BE2C (cell line): ENCODE data around the gene C2CD5.
"Not testable (repeated sequence)": the region's sequence is repeated elsewhere in the genome, so short reads cannot be mapped to it uniquely, and the experiment has no call there.

ENCODE experiments used
- DNase-seq: peaks from one replicate; pipeline ENCODE4 v3.0.0-alpha.2; 2020
- H3K27me3 ChIP-seq: fragments of 250-450 bp; sonication (Bioruptor Pico); 2 replicates; pipeline ENCODE4 v1.5.1; 2020; ENCODE audit warnings: mild to moderate bottlenecking
- H3K36me3 ChIP-seq: fragments of 250-450 bp; sonication (Bioruptor Pico); 2 replicates; pipeline ENCODE4 v1.5.1; 2020; ENCODE audit warnings: mild to moderate bottlenecking
- H3K4me1 ChIP-seq: fragments of 250-450 bp; sonication (Bioruptor Pico); 2 replicates; pipeline ENCODE4 v1.5.1; 2020
- H3K4me3 ChIP-seq: 2 replicates; pipeline ENCODE4 v1.5.1; 2011; ENCODE audit warnings: low read depth, low read length
- H3K9me3 ChIP-seq: fragments of 250-450 bp; sonication (Bioruptor Pico); 2 replicates; pipeline ENCODE4 v1.5.1; 2020
- TF ChIP-seq, protein P1 (sequence below): IDR thresholded peaks from 2 replicates; pipeline ENCODE4 v1.5.1; 2012; ENCODE audit warnings: mild to moderate bottlenecking, low read depth, low read length

The C2CD5 gene

DNA sequence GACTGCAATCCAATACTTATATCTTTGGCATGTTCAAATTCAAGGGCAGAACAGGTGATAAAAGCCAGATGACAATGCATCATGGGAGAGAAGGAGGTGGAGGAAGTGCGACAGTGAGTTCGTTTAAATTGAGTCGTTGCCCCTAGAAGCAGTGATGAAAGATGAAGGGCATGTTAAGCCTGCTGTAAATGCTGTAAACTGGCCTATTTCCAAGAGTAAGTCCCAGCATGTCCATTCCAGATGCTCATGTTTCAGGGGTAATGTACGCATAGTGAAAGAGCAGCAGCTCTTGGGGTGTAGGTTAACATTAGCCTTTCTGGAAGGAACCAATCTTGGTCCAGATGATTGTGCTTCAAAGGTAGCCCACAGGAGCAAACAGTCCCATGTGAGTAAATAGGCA is 97.1 kb downstream of the C2CD5 start:
- no peaks in the 10 kb centered on the region for H3K9me3 ChIP-seq
- DNase-seq, result no peak
- H3K36me3 ChIP-seq, result no peaks in the 10 kb centered on the region
- H3K27me3 ChIP-seq, result no peaks in the 10 kb centered on the region
- TF ChIP-seq, protein P1, sequence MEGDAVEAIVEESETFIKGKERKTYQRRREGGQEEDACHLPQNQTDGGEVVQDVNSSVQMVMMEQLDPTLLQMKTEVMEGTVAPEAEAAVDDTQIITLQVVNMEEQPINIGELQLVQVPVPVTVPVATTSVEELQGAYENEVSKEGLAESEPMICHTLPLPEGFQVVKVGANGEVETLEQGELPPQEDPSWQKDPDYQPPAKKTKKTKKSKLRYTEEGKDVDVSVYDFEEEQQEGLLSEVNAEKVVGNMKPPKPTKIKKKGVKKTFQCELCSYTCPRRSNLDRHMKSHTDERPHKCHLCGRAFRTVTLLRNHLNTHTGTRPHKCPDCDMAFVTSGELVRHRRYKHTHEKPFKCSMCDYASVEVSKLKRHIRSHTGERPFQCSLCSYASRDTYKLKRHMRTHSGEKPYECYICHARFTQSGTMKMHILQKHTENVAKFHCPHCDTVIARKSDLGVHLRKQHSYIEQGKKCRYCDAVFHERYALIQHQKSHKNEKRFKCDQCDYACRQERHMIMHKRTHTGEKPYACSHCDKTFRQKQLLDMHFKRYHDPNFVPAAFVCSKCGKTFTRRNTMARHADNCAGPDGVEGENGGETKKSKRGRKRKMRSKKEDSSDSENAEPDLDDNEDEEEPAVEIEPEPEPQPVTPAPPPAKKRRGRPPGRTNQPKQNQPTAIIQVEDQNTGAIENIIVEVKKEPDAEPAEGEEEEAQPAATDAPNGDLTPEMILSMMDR, result no peak
- no peaks in the 10 kb centered on the region for H3K4me1 ChIP-seq
- H3K4me3 ChIP-seq, result no peak overlapping the region

DNA sequence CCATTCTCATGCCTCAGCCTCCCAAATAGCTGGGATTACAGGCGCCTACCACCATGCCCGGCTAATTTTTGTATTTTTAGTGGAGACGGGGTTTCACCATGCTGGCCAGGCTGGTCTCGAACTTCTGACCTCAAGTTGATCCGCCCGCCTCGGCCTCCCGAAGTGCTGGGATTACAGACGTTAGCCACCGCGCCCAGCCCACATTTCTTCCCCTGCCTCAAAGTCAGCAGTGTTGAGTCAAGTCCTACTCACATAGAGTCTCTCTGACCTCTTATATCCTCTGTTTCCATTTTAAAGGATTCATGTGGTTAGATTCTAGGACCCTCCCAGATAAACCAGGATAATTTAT is 100.1 kb downstream of the C2CD5 start:
- not testable (repeated sequence) for H3K9me3 ChIP-seq, DNase-seq, H3K36me3 ChIP-seq

DNA sequence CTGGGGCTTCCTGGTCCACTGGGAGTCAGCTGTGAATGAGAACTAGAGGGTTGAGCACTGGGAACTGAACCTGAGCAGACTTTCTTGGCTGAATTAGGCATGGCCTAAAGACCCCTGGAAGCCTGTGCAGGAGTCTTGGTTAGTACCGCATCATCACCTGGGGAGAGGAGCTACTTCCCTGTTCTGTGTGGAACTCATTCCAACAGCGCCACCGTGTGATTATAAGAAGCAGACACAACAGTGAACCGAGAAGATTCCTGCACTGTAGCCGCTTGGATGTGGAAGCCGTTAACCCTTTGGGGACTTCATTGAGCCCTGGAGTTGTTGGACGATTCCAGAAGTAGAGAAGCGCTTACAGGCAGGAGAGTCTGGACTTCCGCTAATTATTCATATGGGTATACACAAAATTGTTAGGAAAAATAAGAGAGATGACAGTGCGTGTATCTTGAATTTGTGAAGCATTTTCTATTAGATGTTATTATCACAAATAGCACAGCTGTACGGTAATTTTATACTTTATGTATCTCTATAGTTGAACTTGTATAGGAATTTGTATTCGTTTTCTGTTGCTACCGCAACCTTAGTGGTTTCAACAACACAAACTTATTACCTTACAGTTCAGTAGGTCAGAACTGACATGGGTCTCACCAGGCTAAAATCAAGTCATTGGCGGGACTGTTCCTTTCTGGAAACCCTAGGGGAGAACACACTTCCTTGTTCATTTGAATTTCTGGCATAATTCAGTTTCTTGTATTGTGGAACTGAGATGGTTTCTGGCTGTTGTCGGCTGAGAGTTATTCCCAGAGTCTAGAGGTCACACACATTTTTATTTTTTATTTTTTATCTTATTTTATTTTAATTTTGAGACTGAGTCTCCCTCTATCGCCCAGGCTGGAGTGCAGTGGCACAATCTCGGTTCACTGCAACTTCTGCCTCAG is 100.7 kb downstream of the C2CD5 start:
- H3K9me3 ChIP-seq, result no peaks in the 10 kb centered on the region
- TF ChIP-seq, protein P1, result peak; percentile 89
- peak; percentile 65 for DNase-seq
- H3K4me3 ChIP-seq, result no peak overlapping the region
- H3K27me3 ChIP-seq, result no peaks in the 10 kb centered on the region
- H3K4me1 ChIP-seq, result no peaks in the 10 kb centered on the region
- no peaks in the 10 kb centered on the region for H3K36me3 ChIP-seq

More for the DNA sequence above, 100.1 kb downstream of the C2CD5 start:
- not testable (repeated sequence) for H3K4me1 ChIP-seq, H3K27me3 ChIP-seq, H3K4me3 ChIP-seq

DNA sequence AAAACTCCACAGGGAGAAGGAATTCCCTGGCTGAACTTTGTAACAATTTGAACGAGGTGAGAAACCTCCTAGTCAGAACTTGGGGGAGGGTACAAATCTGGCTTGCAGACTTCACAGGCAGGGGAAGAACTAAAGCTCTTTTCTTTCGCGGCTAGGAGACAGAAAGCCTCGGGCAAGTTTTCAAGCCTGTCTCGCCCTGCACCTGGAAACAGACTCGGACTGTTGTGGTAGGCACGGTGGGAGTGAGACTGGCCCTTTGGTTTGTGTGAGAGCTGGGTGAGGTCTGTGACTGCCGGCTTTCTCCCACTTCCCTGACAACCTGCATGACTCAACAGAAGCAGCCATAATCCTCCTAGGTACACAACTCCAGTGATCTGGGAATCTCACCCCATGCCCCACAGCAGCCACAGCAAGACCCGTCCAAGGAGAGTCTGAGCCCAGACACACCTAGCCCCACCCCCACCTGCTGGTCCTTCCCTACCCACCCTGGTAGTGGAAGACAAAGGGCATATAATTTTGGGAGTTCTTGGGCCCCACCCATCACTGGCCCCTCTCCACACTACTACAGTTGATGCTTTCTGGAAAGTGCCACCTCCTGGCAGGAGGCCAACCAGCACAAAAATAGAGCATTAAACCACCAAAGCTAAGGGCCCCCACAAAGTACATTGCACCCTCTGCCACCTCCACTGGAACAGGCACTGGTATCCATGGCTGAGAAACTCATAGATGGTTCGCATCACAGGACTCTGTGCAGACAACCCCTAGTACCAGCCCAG is 107.1 kb downstream of the C2CD5 start:
- DNase-seq, result peak; percentile 10
- Histone ChIP-seq H3K4me3 (no peak overlapping the region), H3K9me3 (no peaks in the 10 kb centered on the region), H3K36me3 (no peaks in the 10 kb centered on the region), H3K27me3 (0 out of 2 replicates have a peak, but pooled peaks cover 3% of the 10 kb centered on the region), H3K4me1 (no peaks in the 10 kb centered on the region)
- TF ChIP-seq, protein P1, result no peak

DNA sequence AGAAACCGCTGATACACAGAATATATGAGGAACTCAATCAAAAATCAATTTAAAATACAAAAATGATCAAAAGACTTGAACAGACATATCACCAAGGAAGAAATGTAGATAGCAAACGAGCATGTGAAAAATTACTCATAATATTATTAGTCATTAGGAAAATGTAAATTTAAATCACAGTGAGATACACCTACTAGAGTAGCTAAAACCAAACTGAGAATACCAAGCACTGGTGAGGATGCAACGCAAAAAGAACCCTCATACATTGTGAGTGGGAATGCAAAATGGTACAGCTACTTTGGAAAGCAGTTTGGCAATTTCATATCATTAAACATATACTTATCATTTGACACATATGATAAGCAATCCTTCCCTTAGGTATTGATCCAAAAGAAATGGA is 108.8 kb downstream of the C2CD5 start:
- no peaks in the 10 kb centered on the region for H3K4me1 ChIP-seq
- no peaks in the 10 kb centered on the region for H3K9me3 ChIP-seq
- no peak for DNase-seq
- H3K4me3 ChIP-seq, result no peak overlapping the region
- H3K36me3 ChIP-seq, result no peaks in the 10 kb centered on the region
- H3K27me3 ChIP-seq, result 0 out of 2 replicates have a peak, but pooled peaks cover 3% of the 10 kb centered on the region
- TF ChIP-seq, protein P1, result no peak

DNA sequence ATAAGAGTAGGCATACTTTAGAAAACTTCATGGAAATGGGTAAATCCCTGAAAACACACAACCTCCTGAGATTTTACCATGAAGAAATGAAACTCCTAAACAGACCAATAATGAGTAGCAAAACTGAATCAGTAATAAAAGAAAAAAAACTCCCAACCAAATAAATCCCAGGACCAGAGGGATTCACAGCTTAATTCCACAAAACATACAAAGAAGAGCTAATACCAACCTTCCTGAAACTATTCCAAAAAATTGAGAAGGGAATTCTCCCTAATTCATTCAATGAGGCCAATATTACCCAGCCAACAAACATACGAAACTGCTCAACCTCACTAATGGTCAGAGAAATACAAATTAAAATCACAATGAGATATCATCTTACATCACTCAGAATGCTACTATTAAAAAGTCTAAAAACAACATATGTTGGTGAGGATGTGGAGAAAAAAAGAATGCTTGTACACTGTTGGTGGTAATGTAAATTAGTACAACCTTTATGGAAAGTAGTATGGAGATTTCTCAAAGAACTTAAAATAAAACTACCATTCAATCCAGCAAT is 112.6 kb downstream of the C2CD5 start:
- Histone ChIP-seq H3K9me3 (no peaks in the 10 kb centered on the region), H3K4me1 (no peaks in the 10 kb centered on the region), H3K36me3 (no peaks in the 10 kb centered on the region), H3K27me3 (0 out of 2 replicates have a peak, but pooled peaks cover 3% of the 10 kb centered on the region), H3K4me3 (no peak overlapping the region)
- no peak for DNase-seq
- TF ChIP-seq, protein P1, result no peak
